Measurements from ENCODE around the gene OSBPL7. TPM values are rescaled to one million over a fixed set of nuclear protein-coding genes. Genes with fewer than 3 reads are reported as not detected.

OSBPL7 gene
- total RNA-seq, 4 donors from 2014 or later = 2.2 to 4.1 (median 3.8) TPM

Other genes starting within 250 kb of the OSBPL7 start
- 100 to 1,000 TPM; 192 to 215 (median 211) TPM for gene KPNB1, start 171.9 kb downstream of the OSBPL7 start, total RNA-seq
- 10 to 100 TPM; 13.9 to 25.1 (median 18.0) TPM for gene TBKBP1, start 127.6 kb downstream of the OSBPL7 start, total RNA-seq
- gene TBX21, start 88.6 kb downstream of the OSBPL7 start, total RNA-seq = 1 to 10 TPM in 1 of 4 donors, under 1 TPM in 1, not detected in 2; 0.94 to 1.1 TPM
- 10 to 100 TPM; 34.9 to 74.9 (median 55.0) TPM for gene MRPL10, start 9.7 kb upstream of the OSBPL7 start, total RNA-seq
- 1 to 10 TPM in 1 of 4 donors, under 1 TPM in 1, not detected in 2; 0.46 to 1.3 TPM for gene LRRC46, start 9.9 kb upstream of the OSBPL7 start, total RNA-seq
- gene SCRN2, start 19.5 kb upstream of the OSBPL7 start, total RNA-seq = 10 to 100 TPM; 17.4 to 28.9 (median 21.8) TPM
- under 1 TPM; 0.12 to 0.31 (median 0.14) TPM for gene SP6, start 29.4 kb upstream of the OSBPL7 start, total RNA-seq
- gene SP2, start 74.4 kb upstream of the OSBPL7 start, total RNA-seq = 10 to 100 TPM in 2 of 4 donors, 1 to 10 TPM in 2; 3.4 to 16.2 (median 10.0) TPM
- 10 to 100 TPM; 20.3 to 43.9 (median 21.9) TPM for gene PNPO, start 119.8 kb upstream of the OSBPL7 start, total RNA-seq
- gene PRR15L, start 136.1 kb upstream of the OSBPL7 start, total RNA-seq = 1 to 10 TPM in 1 of 4 donors, under 1 TPM in 1, not detected in 2; 0.19 to 3.5 TPM
- 10 to 100 TPM; 43.8 to 98.8 (median 63.8) TPM for gene CDK5RAP3, start 149.3 kb upstream of the OSBPL7 start, total RNA-seq
- gene COPZ2, start 216.0 kb upstream of the OSBPL7 start, total RNA-seq = 10 to 100 TPM; 40.6 to 75.5 (median 49.4) TPM
- gene NFE2L1, start 226.6 kb upstream of the OSBPL7 start, total RNA-seq = 100 to 1,000 TPM; 166 to 289 (median 182) TPM

All from gastroesophageal sphincter (tissue), 4 donors.